ENCODE measurements around the gene CLPTM1. TPM values are rescaled to one million over a fixed set of nuclear protein-coding genes. Genes with fewer than 3 reads are reported as not detected.
"Not testable (repeated sequence)": the region's sequence is repeated elsewhere in the genome, so short reads cannot be mapped to it uniquely, and the experiment has no call there.

CLPTM1 gene
- polyA plus RNA-seq, 3 donors: 120 to 129 (median 127) TPM

GRCh38 chr19:44968670-44969069 is 13.5 kb downstream of the CLPTM1 start:
- no peak for DNase-seq

DNA sequence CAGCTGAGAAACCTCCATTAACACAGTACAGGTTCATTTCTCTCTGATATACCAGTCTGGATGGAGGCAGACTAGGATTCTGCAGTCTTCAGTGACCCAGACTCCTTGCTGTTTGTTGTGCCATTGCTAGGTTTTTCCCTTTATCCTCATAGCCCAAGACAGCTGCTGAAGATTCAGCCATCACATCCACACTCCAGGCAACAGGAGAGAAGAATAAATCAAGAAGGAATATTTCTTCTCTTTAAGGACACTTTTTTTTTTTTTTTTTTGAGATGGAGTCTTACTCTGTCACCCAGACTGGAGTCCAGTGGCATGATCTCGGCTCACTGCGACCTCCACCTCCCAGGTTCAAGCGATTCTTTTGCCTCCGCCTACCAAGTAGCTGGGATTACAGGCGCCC is 14.3 kb downstream of the CLPTM1 start:
- DNase-seq: no peak

- DNase-seq: not testable (repeated sequence)
Observed at GRCh38 chr19:44971451-44971850, 16.3 kb downstream of the CLPTM1 start.

DNA sequence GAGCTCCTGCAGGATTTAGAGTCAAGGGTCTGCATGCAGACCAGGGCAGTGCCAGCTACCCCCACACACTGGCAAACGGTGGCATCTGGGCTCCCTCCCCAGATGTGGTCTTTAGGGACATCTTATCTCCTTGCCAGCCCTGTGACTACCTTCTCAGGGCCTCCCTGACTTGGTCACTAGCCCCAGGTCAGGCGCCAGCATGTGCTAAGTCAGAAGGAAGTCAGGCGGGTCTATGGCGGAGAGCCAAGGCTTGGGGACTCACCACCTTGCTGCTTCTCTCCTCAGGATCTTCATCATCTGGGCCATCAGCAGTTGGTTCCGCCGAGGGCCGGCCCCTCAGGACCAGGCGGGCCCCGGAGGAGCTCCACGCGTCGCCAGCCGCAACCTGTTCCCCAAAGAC is 17.6 kb downstream of the CLPTM1 start:
- DNase-seq: no peak

DNA sequence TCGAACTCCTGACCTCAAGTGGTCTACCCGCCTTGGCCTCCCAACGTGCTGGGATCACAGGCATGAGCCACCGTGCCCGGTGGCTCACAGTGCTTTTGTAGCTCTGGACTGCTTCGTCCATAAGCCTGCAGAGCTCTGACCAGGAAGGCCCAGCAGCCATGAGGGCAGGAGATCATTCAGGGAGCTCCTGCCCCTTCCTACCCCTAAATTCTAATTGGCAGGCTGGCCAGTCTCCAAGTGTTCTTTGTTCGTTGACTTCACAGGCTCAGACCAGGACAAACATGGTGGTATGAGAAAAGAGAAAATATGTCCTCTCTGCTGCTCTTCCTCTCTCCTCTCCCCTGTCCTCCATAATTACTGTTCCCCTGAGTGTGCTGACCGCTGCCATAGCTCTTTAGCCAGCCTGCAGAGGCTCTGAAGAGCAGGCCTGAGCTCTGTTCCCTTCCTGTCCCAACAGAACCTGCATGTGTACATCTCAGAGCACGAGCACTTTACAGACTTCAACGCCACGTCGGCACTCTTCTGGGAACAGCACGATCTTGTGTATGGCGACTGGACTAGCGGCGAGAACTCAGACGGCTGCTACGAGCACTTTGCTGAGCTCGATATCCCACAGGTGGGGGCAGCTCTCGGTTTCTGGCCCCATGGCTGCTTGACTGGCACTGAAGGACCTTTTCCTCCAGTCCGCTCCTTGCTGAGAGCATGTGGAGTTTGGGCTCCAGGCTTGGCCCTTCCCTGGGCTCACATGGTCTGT is 19.0 kb downstream of the CLPTM1 start:
- no peak for DNase-seq

DNA sequence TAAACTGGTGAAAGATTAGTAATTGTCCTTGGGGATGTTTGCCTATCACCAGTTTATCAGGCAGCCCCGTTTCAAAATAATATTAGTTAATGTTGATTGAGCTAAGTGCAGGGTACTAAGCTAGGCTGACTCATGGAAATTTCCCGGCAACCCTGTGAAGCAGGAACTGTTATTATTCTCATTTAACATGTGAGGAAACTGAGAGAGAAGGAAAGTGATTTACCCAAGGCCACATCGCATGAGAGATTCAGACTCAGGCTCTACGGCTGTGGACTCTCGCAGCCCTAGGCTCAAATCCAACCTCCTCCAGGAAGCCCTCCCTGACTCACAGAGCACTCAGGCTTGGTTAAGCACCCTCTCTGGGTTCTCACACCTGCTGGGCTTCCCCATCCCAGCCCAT is 19.7 kb downstream of the CLPTM1 start:
- DNase-seq: no peak

DNA sequence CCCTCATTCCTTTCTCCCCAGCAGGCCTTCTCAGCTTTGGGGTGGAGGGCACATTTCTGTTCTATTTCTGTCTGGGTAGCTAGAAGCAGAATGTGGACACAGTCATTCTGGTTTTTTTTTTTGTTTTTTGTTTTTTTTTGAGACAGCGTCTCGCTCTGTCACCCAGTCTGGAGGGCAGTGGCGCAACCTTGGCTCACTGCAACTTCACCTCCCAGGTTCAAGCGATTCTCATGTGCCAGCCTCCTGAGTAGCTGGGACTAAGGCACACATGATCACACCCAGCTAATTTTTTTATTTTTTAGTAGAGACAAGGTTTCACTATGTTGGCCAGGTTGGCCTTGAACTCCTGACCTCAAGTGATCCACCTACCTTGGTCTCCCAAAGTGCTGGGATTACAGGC is 20.3 kb downstream of the CLPTM1 start:
- DNase-seq: no peak

GRCh38 chr19:44984005-44984404 is 28.8 kb downstream of the CLPTM1 start:
- no peak for DNase-seq

- no peak for DNase-seq
Observed at GRCh38 chr19:44985445-44985844, 30.3 kb downstream of the CLPTM1 start.

GRCh38 chr19:44986389-44986788 is 31.2 kb downstream of the CLPTM1 start:
- DNase-seq: no peak

DNA sequence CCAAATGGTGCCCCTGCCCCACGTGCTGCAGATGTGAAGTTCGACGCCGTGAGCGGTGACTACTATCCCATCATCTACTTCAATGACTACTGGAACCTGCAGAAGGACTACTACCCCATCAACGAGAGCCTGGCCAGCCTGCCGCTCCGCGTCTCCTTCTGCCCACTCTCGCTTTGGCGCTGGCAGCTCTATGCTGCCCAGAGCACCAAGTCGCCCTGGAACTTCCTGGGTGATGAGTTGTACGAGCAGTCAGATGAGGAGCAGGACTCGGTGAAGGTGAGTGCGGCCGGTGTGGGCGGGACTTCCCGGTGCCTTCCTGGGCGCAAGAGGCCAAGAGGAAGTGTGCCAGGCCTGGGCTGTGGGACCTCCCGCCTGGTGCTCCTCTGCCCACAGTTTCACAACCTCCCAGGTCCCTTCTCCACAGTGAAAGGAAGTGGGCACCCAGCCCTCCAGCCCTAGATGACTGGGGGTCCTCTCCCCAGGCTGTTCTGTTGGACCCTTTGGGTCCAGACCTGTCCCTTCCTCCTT is 32.0 kb downstream of the CLPTM1 start:
- no peak for DNase-seq

- DNase-seq: no peak
Observed at GRCh38 chr19:44988273-44988672, 33.1 kb downstream of the CLPTM1 start.

GRCh38 chr19:44988896-44989556 is 33.8 kb downstream of the CLPTM1 start:
- DNase-seq: no peak

DNA sequence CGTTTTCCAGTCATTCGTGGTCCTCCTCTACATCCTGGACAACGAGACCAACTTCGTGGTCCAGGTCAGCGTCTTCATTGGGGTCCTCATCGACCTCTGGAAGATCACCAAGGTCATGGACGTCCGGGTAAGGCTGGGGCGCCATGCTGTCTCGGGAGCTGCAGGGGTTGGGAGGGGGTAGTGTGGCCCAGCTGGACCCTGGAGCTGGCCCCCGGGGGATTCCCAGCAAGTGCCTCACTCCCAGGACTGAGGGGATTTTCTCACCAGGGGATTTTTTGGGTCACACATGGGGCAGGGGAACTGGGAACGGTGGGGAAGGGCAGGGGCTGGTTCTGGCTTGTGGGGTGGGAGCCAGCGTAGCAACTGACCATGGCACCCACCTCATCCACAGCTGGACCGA is 35.3 kb downstream of the CLPTM1 start:
- no peak for DNase-seq

- no peak for DNase-seq
Observed at GRCh38 chr19:44990966-44991365, 35.8 kb downstream of the CLPTM1 start.

DNA sequence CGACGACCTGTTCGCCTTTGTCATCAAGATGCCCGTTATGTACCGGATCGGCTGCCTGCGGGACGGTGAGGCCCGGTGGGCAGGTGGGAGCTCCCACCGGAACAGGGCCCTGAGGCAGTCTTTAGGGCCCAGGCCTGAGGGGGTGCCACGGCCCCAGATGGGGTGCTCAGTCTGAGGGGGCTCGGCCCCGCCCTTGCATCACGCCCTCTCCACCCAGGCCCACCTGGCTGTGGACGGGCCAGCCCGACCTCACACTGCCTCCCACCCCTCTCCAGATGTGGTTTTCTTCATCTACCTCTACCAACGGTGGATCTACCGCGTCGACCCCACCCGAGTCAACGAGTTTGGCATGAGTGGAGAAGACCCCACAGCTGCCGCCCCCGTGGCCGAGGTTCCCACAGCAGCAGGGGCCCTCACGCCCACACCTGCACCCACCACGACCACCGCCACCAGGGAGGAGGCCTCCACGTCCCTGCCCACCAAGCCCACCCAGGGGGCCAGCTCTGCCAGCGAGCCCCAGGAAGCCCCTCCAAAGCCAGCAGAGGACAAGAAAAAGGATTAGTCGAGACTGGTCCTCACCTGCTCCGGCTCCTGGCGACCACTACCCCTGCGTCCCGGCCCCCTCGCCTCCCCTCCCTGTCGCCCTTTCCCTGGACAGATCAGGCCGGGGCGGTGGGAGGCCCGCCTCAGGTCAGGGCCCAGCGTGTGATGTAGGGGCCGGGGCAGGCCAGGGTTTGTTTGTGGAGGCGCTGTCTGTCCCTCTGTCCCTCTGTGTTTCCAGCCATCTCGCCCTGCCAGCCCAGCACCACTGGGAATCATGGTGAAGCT is 37.4 kb downstream of the CLPTM1 start:
- DNase-seq: no peak

DNA sequence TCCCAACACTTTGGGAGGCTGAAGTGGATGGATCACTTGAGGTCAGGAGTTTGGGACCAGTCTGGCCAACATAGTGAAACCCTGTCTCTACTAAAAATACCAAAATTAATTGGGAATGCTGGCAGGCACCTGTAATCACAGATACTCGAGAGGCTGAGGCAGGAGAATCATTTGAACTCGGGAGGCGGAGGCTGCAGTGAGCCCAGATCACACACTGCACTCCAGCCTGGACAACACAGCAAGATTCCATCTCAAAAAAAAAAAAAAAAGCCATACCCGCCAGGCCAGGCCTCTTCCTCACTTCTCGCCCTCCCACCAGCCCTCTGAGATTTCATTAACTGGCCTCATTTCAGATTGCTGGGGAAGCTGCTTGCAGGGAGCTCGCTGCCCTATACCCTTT is 38.3 kb downstream of the CLPTM1 start:
- DNase-seq: no peak

DNA sequence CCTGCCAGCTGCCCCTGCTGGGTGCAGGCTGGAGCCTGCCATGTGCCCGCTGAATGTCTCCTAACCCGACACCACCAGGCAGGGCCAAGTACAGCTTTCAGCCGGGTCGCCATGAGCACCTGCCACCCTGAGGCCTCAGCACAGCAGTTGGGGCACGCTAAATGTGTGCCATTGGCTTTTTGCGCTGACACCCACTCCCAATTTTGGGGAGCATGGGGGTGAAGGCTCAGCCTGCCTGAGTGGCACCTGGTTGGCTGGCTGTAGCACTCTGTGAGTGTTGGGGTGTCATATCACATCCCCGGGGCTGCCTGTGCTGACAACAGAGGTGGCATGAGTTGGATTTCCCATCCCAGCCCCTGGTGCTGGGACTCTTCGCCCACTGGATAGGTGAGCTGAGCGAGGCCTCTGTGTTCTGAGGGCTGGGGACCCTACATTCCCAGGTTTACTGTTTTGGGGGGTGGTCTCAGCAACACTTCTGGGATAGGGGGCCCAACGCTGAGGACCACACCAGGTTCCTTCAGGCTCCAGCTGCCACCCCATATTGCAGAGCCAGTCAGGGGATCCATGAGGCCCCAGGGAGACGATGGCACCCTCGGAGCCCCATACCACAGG is 38.9 kb downstream of the CLPTM1 start:
- DNase-seq: no peak

DNA sequence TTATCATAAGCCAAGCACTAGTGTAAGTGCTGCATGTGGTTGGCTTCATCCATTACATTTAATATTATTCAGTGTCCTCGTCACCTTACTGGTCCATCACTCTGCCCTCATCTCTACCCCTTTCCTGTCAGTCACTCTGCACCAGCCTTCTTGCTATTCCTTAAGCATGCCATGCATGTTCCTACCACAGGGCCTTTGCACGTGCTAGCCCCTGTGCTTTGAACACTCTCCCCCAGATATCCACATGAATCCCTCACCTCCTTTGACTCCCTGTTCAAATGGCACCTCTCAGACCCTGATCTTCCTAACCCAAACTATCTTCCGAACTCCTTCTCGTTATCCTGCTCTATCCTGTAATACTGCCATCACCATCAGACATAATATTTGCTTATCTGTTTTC is 42.8 kb downstream of the CLPTM1 start:
- no peak for DNase-seq

DNA sequence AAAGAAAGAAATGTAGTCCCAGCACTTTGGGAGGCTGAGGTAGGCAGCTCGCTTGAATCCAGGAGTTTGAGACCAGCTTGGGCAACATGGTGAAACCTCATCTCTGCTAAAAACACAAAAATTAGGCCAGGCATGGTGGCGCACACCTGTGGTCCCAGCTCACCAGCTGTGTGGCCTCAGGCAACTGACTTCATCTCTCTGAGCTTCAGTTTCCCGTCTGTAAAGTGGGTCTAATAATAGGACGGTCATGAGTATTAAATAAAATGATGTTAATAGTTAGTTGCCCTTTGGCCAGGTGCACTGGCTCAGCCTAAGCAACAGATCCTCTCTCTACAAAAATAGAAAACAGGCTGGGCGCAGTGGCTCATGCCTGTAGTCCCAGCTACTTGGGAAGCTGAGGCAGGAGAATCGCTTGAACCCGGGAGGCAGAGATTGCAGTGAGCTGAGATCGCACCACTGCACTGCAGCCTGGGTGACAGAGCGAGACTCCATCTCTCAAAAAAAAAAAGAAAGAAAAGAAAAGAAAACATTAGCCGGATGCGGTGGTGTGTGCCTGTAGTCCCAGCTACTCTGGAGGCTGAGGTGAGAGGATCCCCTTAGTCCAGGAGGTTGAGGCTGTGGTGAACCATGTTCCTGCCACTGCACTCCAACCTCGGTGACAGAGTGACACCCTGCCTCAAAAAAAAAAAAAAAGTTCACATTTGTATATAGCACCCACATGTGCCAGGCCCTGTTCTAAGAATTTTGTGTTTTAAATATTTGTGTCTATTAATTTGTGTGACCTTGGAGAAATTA is 44.1 kb downstream of the CLPTM1 start:
- DNase-seq: not testable (repeated sequence)

- not testable (repeated sequence) for DNase-seq
Observed at GRCh38 chr19:45000665-45001064, 45.5 kb downstream of the CLPTM1 start.
